K562 (cell line): ENCODE data around the gene NDUFA13. TPM values are rescaled to one million over a fixed set of nuclear protein-coding genes. Genes with fewer than 3 reads are reported as not detected.
A peak's percentile ranks its signal among the peaks of the same experiment; 100 is the strongest.

Experiments used
- ATAC-seq: fragments of 200-7000 bp; cut with Tn5 transposase; 3 replicates; pipeline ENCODE4 v1.9.1; 2020; ENCODE audit warnings: moderate library complexity
- BruUV-seq: library from RNA; stranded (reverse); fragments of 400-500 nt; replicated peaks from 2 replicates; lab custom pipeline; 2021; lab: Mats Ljungman, UMichigan
- CTCF ChIA-PET: fragments of 300-600 bp; formaldehyde crosslinking; extraction: SDS; loops from one replicate; lab custom pipeline; 2021; ENCODE audit warnings: low intra/inter-chr PET ratio; lab: Yijun Ruan, JAX
- POLR2A ChIA-PET: fragments of 300-600, 350-650 bp; sonication (Branson Sonifier 250); formaldehyde crosslinking; extraction: SDS; loops from one replicate; lab custom pipeline; 2021; ENCODE audit warnings: antibody characterized with exemption, inconsistent platforms; lab: Yijun Ruan, JAX
- DNase-seq, 4 experiments: peaks; one replicate each; pipeline versions ENCODE4 v3.0.0 to v3.0.0-alpha.2; 2011 to 2018; ENCODE audit warnings: low spot score in 3 of 4, mixed read lengths in 3 of 4; ENCODE audit errors: extremely low read depth in 1 of 4
- FAIRE-seq: peaks from 2 replicates; lab custom pipeline; 2011; peaks lifted over from hg19 to GRCh38; lab: Jason Lieb, UNC
- H2AFZ ChIP-seq: 2 replicates; pipeline ENCODE4 v1.6.0; 2011; ENCODE audit warnings: low read depth, low read length, control low read depth, inconsistent platforms
- H3K27ac ChIP-seq: fragments of 200-600 bp; 3 replicates; pipeline ENCODE4 v1.8.0; 2011; ENCODE audit warnings: low read depth, mild to moderate bottlenecking, control low read depth, inconsistent platforms, low read length, moderate library complexity, mixed read lengths; ENCODE audit errors: extremely low read depth
- H3K27me3 ChIP-seq, 2 experiments: fragments of 300-600 bp in 1 of 2; 2 replicates in 1 of 2; 3 replicates in 1 of 2; pipeline versions ENCODE4 v1.6.0 to v1.8.0; 2011; ENCODE audit warnings: inconsistent platforms in 2 of 2, low read length in 2 of 2, mild to moderate bottlenecking in 1 of 2, mixed read lengths in 1 of 2, moderate library complexity in 1 of 2; ENCODE audit not compliant: control insufficient read depth in 2 of 2, insufficient read depth in 2 of 2
- H3K36me3 ChIP-seq: fragments of 300-600 bp; 3 replicates; pipeline ENCODE4 v1.8.0; 2011; ENCODE audit warnings: mild to moderate bottlenecking, low read length, inconsistent platforms; ENCODE audit not compliant: control insufficient read depth, insufficient read depth
- H3K4me1 ChIP-seq, 2 experiments: fragments of 200-600 bp in 1 of 2; replicated peaks in 1 of 2; 2 replicates in 1 of 2; 3 replicates in 1 of 2; pipeline versions ENCODE4 v1.5.1 to v1.8.0; 2011; ENCODE audit warnings: inconsistent platforms in 2 of 2, low read length in 2 of 2, mild to moderate bottlenecking in 1 of 2, mixed read lengths in 1 of 2, moderate library complexity in 1 of 2; ENCODE audit not compliant: control insufficient read depth in 2 of 2, insufficient read depth in 2 of 2
- H3K4me2 ChIP-seq: 2 replicates; pipeline ENCODE4 v1.6.1; 2011; ENCODE audit warnings: low read length, control low read depth, inconsistent platforms, mixed read lengths; ENCODE audit not compliant: insufficient read depth
- H3K4me3 ChIP-seq: fragments of 200-600 bp; sonication (generic), shearing (Covaris generic); 2 replicates; pipeline ENCODE4 v1.5.1; 2016; ENCODE audit warnings: control low read depth, inconsistent platforms
- H3K79me2 ChIP-seq: fragments of 200-600 bp; 3 replicates; pipeline ENCODE4 v1.8.0; 2011; ENCODE audit warnings: low read length, inconsistent platforms; ENCODE audit not compliant: control insufficient read depth, insufficient read depth
- H3K9ac ChIP-seq, 2 experiments: 2 replicates each; pipeline versions ENCODE4 v1.6.0 to v1.6.1; 2011; ENCODE audit warnings: low read depth in 2 of 2, low read length in 2 of 2, control low read depth in 1 of 2, inconsistent platforms in 1 of 2, mild to moderate bottlenecking in 1 of 2, mixed read lengths in 1 of 2; ENCODE audit not compliant: insufficient read depth in 1 of 2
- H3K9me1 ChIP-seq: one replicate; pipeline ENCODE4 v1.6.0; 2011; ENCODE audit warnings: inconsistent platforms, mild to moderate bottlenecking, low read length, moderate library complexity; ENCODE audit not compliant: control insufficient read depth, insufficient read depth
- H3K9me3 ChIP-seq: replicated peaks from 2 replicates; pipeline ENCODE4 v1.5.1; 2011; ENCODE audit warnings: low read depth, low read length, inconsistent platforms; ENCODE audit not compliant: control insufficient read depth, insufficient read depth
- H4K20me1 ChIP-seq: replicated peaks from 2 replicates; pipeline ENCODE4 v1.6.1; 2011; ENCODE audit warnings: low read length, inconsistent platforms, mixed read lengths; ENCODE audit not compliant: control insufficient read depth, insufficient read depth
- KHSRP ChIP-seq: fragments of 450-650 bp; IDR thresholded peaks from 2 replicates; pipeline ENCODE4 v1.6.1; 2017
- PKNOX1 ChIP-seq: fragments of 450-650 bp; IDR thresholded peaks from 2 replicates; pipeline ENCODE4 v1.6.1; 2016
- ZBTB33 ChIP-seq: sonication (generic); formaldehyde crosslinking; IDR thresholded peaks from 2 replicates; pipeline ENCODE4 v1.8.1; 2023; ENCODE audit warnings: mild to moderate bottlenecking, missing genetic modification reagents
- WGBS: fragments of 100-300 bp; shearing (Covaris generic); methylation state at CpG from one replicate; pipeline ENCODE4 v1.1.6; 2016; ENCODE audit warnings: low coverage, mixed read lengths; ENCODE audit not compliant: insufficient coverage; ENCODE audit errors: missing lambda C conversion rate; 5-methylcytosine and 5-hydroxymethylcytosine counted together
- in situ Hi-C: fragments of 300-500 bp; cut with MboI; formaldehyde crosslinking; loops from 4 replicates; pipeline ENCODE4 v1.15.0; 2018; ENCODE audit warnings: inconsistent platforms, mixed read lengths
- intact Hi-C: fragments of 100-400 bp; cut with micrococcal nuclease; formaldehyde crosslinking; loops from 2 replicates; pipeline ENCODE4 v1.14.2; 2022
- polyA plus RNA-seq, 8 experiments: library from polyadenylated mRNA; depleted of rRNA in 4 of 8; stranded (reverse) in 5 of 8; unstranded in 3 of 8; fragments of >200 nt; fragmentation: Nextera tagmentation in 2 of 8; fragmentation: Illumina TruSeq in 1 of 8; extraction: Ambion mirVana in 2 of 8; extraction: Trizol in 1 of 8; gene quantifications; 2 replicates each; pipeline versions ENCODE4 v1.2.1 to v1.2.3, GENCODE V29; 2011 to 2014; ENCODE audit warnings: inconsistent platforms in 1 of 8, missing spikeins in 1 of 8
- total RNA-seq, 7 experiments: library from RNA; depleted of rRNA in 6 of 7; stranded (reverse); fragments of >200 nt in 6 of 7; fragmentation: Illumina TruSeq in 2 of 7; extraction: Trizol in 2 of 7; gene quantifications; 2 replicates each; pipeline versions ENCODE4 v1.2.1 to v1.2.3, GENCODE V29; 2011 to 2021; ENCODE audit warnings: low replicate concordance in 1 of 7

Gene NDUFA13
- total and polyA plus RNA-seq, 9 of the 15 experiments (the other 6 are each of a cell fraction or from before 2014, with no cell fraction given), result 146 to 596 (median 429) TPM

GRCh38 chr19:19533841-19534240, 17.8 kb downstream of the NDUFA13 start:
- no peak overlapping the region for H3K4me2 ChIP-seq
- no peaks in the 10 kb centered on the region for H3K27me3 ChIP-seq
- peaks cover 5 to 32% of the 10 kb centered on the region in 2 experiments for H3K4me1 ChIP-seq
- BruUV-seq, result no TSS peak
- 65% methylated on average over 6 of the region's 6 CpGs for WGBS
- peaks cover 11% of the 10 kb centered on the region; the same call in 2 of the 3 replicates for H3K36me3 ChIP-seq
- TF ChIP-seq KHSRP, result no peak
- TF ChIP-seq ZBTB33 (CRISPR knock-in tag), result peak; percentile 44; the same call in 1 of the 2 replicates
- TF ChIP-seq PKNOX1, result no peak
- TF ChIP-seq, all 486 proteins: peak for 1
- no peak for DNase-seq
- Histone ChIP-seq H3K79me2 (no peaks in the 10 kb centered on the region), H2AFZ (no peak overlapping the region), H3K27ac (no peak overlapping the region), H3K9me3 (no peaks in the 10 kb centered on the region), H3K4me3 (no peak overlapping the region), H4K20me1 (0 out of 2 replicates have a peak, but pooled peaks cover 10% of the 10 kb centered on the region), H3K9me1 (peaks cover 3% of the 10 kb centered on the region), H3K9ac (no peak overlapping the region)
- CTCF ChIA-PET, result interaction anchor here (0.5 to 3.2 kb wide), 2 partner anchors 110 to 367 kb away, joined by 4 to 30 read pairs; partner anchors contain the start of genes GMIP and ZNF93
- ATAC-seq, result no peak
- intact Hi-C loops (loop anchor here (2.0 kb wide), 2 partner anchors 109 to 425 kb away; partner anchors contain the start of gene GMIP), in situ Hi-C loops (loop anchor here (25.0 kb wide), 1 partner anchor 103 kb away; the partner anchor contains the start of genes GMIP and LPAR2)
- POLR2A ChIA-PET, result interaction anchor here (0.5 to 0.6 kb wide), 2 partner anchors 103 to 128 kb away, joined by 3 read pairs; no protein-coding TSS in a partner anchor
- peak; percentile 56 for FAIRE-seq
